Measurements from ENCODE around the gene UBTD2.
"Not testable (repeated sequence)": the region's sequence is repeated elsewhere in the genome, so short reads cannot be mapped to it uniquely, and the experiment has no call there.

Gene UBTD2

GRCh38 chr5:172207511-172207910 is 76.1 kb downstream of the UBTD2 start:
- DNase-seq (ENCODE audit: low read depth, low spot score), result no peak
- no peak overlapping the region for H3K27ac ChIP-seq

GRCh38 chr5:172205984-172206383 is 77.6 kb downstream of the UBTD2 start:
- DNase-seq (ENCODE audit: low read depth, low spot score); H3K27ac ChIP-seq: not testable (repeated sequence)

- H3K27ac ChIP-seq, result no peak overlapping the region
- DNase-seq (ENCODE audit: low read depth, low spot score), result no peak
Observed at GRCh38 chr5:172200476-172200875, 83.1 kb downstream of the UBTD2 start.

GRCh38 chr5:172199446-172199845 is 84.1 kb downstream of the UBTD2 start:
- no peak for DNase-seq (ENCODE audit: low read depth, low spot score)
- no peak overlapping the region for H3K27ac ChIP-seq

- H3K27ac ChIP-seq; DNase-seq (ENCODE audit: low read depth, low spot score): not testable (repeated sequence)
Observed at GRCh38 chr5:172197775-172198174, 85.8 kb downstream of the UBTD2 start.

GRCh38 chr5:172194985-172195774 is 88.4 kb downstream of the UBTD2 start:
- no peak for DNase-seq (ENCODE audit: low read depth, low spot score)

GRCh38 chr5:172193872-172194271 is 89.7 kb downstream of the UBTD2 start, which contains the start of gene EFCAB9:
TSS of gene EFCAB9 (plus strand) at chr5:172194172. CDS start at chr5:172194173, 1 bp downstream.
- DNase-seq (ENCODE audit: low read depth, low spot score), result no peak
- H3K27ac ChIP-seq, result no peak within 1 kb of the TSS

More at GRCh38 chr5:172194985-172195774, 88.4 kb downstream of the UBTD2 start:
- no peak overlapping the region for H3K27ac ChIP-seq

- H3K27ac ChIP-seq, result no peak overlapping the region
Observed at GRCh38 chr5:172189693-172190296, 93.8 kb downstream of the UBTD2 start.

GRCh38 chr5:172188893-172189692 is 94.5 kb downstream of the UBTD2 start:
- no peak for DNase-seq (ENCODE audit: low read depth, low spot score)
- H3K27ac ChIP-seq, result no peak overlapping the region

More at GRCh38 chr5:172189693-172190296, 93.8 kb downstream of the UBTD2 start:
- DNase-seq (ENCODE audit: low read depth, low spot score), result no peak

- H3K27ac ChIP-seq, result peak within 1 kb of the TSS; percentile 89
Observed at GRCh38 chr5:172188033-172188892, 95.3 kb downstream of the UBTD2 start, which contains the start of gene STK10. TSS of gene STK10 (minus strand) at chr5:172188224. CDS start at chr5:172188042, 182 bp downstream.

GRCh38 chr5:172187118-172188032 is 96.2 kb downstream of the UBTD2 start:
- DNase-seq (ENCODE audit: low read depth, low spot score), result peak; percentile 66
- H3K27ac ChIP-seq, result peak overlapping the region; percentile 89

More at GRCh38 chr5:172188033-172188892, 95.3 kb downstream of the UBTD2 start, which contains the start of gene STK10:
- DNase-seq (ENCODE audit: low read depth, low spot score), result peak; percentile 60

- no peak for DNase-seq (ENCODE audit: low read depth, low spot score)
- peak overlapping the region; percentile 89 for H3K27ac ChIP-seq
Observed at GRCh38 chr5:172186114-172186695, 97.4 kb downstream of the UBTD2 start.

- no peak for DNase-seq (ENCODE audit: low read depth, low spot score)
- H3K27ac ChIP-seq, result peak overlapping the region; percentile 89
Observed at GRCh38 chr5:172185096-172185461, 98.5 kb downstream of the UBTD2 start.

GRCh38 chr5:172183881-172184280 is 99.7 kb downstream of the UBTD2 start:
- no peak overlapping the region for H3K27ac ChIP-seq
- DNase-seq (ENCODE audit: low read depth, low spot score), result no peak

GRCh38 chr5:172182291-172182690 is 101.3 kb downstream of the UBTD2 start:
- DNase-seq (ENCODE audit: low read depth, low spot score), result no peak
- no peak overlapping the region for H3K27ac ChIP-seq

GRCh38 chr5:172180936-172181335 is 102.6 kb downstream of the UBTD2 start:
- DNase-seq (ENCODE audit: low read depth, low spot score), result no peak
- H3K27ac ChIP-seq, result no peak overlapping the region

GRCh38 chr5:172178991-172179989 is 104.3 kb downstream of the UBTD2 start:
- H3K27ac ChIP-seq, result no peak overlapping the region
- no peak for DNase-seq (ENCODE audit: low read depth, low spot score)
